GM12801 (cell line): ENCODE results near the gene CCL28.

ENCODE experiments used
- CTCF ChIP-seq: IDR thresholded peaks from one replicate; pipeline ENCODE4 v1.5.1; 2011; ENCODE audit warnings: control low read depth; ENCODE audit not compliant: insufficient read length; ENCODE audit errors: extremely low read depth

The CCL28 gene

GRCh38 chr5:43429016-43429415 is 16.8 kb upstream of the CCL28 start:
- TF ChIP-seq CTCF: no peak

- TF ChIP-seq CTCF: no peak
Measured at GRCh38 chr5:43427306-43427705, 15.1 kb upstream of the CCL28 start.

GRCh38 chr5:43425983-43426382 is 13.8 kb upstream of the CCL28 start:
- TF ChIP-seq CTCF: no peak

GRCh38 chr5:43422143-43422542 is 10.0 kb upstream of the CCL28 start:
- TF ChIP-seq CTCF: no peak

GRCh38 chr5:43421450-43422133 is 9.4 kb upstream of the CCL28 start:
- no peak for TF ChIP-seq CTCF

DNA sequence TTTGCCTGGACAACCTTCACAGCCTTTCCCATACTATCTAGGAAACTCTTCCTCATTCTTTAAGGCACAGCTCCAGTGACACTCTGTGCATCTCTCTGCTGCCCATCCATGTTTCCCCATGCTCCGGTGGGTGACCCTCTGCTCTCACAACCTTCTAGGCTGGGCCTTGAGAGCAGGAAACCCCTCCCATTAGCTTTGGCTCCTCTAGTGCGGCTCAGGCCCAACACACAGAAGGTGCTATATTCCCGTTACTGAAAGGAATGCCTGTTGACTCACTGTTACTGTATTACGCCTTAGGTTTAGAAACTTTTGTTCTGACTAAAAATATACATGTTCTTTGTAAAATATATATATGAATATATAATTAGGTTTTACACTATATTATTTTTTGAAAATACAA is 8.1 kb upstream of the CCL28 start:
- no peak for TF ChIP-seq CTCF

DNA sequence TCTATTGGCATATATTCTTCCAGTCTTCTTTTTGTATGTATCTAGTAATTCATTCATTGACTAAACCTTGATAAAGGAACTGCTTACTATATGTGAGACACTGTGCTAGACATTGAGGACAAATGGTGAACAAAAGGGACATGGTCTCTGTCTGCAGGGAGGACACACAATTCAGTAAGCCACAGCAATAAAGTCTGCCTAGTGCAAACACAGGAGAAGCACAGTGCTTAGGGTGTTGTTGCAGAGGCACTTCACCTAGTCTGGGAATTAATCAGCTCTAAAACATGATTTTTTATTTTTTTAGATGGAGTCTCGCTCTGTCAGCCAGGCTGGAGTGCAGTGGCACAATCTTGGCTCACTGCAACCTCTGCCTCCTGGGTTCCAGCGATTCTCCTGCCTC is 6.4 kb upstream of the CCL28 start:
- no peak for TF ChIP-seq CTCF
